Kidney (tissue), 14 donors: Measurements from ENCODE around the gene ARHGAP44. TPM values are rescaled to one million over a fixed set of nuclear protein-coding genes. Genes with fewer than 3 reads are reported as not detected.

Source experiments
- DNase-seq, 5 donors: peaks; one replicate each; pipeline ENCODE4 v3.0.0-alpha.2; 2013 to 2020
- FAIRE-seq: peaks from 2 replicates; lab custom pipeline; 2012; peaks lifted over from hg19 to GRCh38; lab: Jason Lieb, UNC
- H3K27ac ChIP-seq, 2 donors: one replicate each; pipeline ENCODE4 v1.7.0; 2013; ENCODE audit warnings: low read depth in 2 of 2, low read length in 2 of 2, inconsistent platforms in 1 of 2
- H3K27me3 ChIP-seq: one replicate; pipeline ENCODE4 v1.7.1; 2013; ENCODE audit warnings: low read length, inconsistent platforms; ENCODE audit not compliant: control insufficient read depth, insufficient read depth
- H3K36me3 ChIP-seq, 3 donors: one replicate each; pipeline versions ENCODE4 v1.7.0 to v1.7.1; 2013; ENCODE audit warnings: low read length in 3 of 3, control low read depth in 1 of 3, inconsistent platforms in 1 of 3; ENCODE audit not compliant: insufficient read depth in 3 of 3, control insufficient read depth in 2 of 3
- H3K4me1 ChIP-seq, 3 donors: one replicate each; pipeline versions ENCODE4 v1.7.0 to v1.7.1; 2013; ENCODE audit warnings: low read length in 3 of 3, inconsistent platforms in 1 of 3, low read depth in 1 of 3; ENCODE audit not compliant: control insufficient read depth in 2 of 3, insufficient read depth in 2 of 3
- H3K4me3 ChIP-seq, 3 donors: one replicate each; pipeline versions ENCODE4 v1.7.0 to v1.8.1; 2013; ENCODE audit warnings: low read length in 3 of 3, control low read depth in 1 of 3, inconsistent platforms in 1 of 3
- H3K9ac ChIP-seq, 3 donors: one replicate each; pipeline versions ENCODE4 v1.7.0 to v1.7.1; 2013; ENCODE audit warnings: low read length in 3 of 3, control low read depth in 1 of 3, inconsistent platforms in 1 of 3
- H3K9me3 ChIP-seq, 3 donors: one replicate each; pipeline versions ENCODE4 v1.7.0 to v1.7.1; 2013; ENCODE audit warnings: low read length in 3 of 3, control low read depth in 1 of 3, inconsistent platforms in 1 of 3; ENCODE audit not compliant: control insufficient read depth in 2 of 3, insufficient read depth in 1 of 3
- intact Hi-C: fragments of 100-400 bp; cut with DNase I; formaldehyde crosslinking; loops from one replicate; pipeline ENCODE4 v1.11.1; 2022
- polyA plus RNA-seq: library from polyadenylated mRNA; stranded (reverse); fragments of 350-450 nt; fragmentation: Illumina TruSeq; extraction: RNeasy Lipid Tissue Mini Kit (QIAGEN cat#74804); gene quantifications from one replicate; pipeline ENCODE4 v1.2.3, GENCODE V29; 2014; ENCODE audit warnings: low read depth, low replicate concordance; ENCODE audit not compliant: insufficient read depth
- total RNA-seq: library from RNA; stranded (reverse); fragmentation: NEBNext Ultra II Directional; extraction: Animal tissue kit (Norgen Biotek cat#: 25700); gene quantifications from one replicate; pipeline ENCODE4 v1.2.1, GENCODE V29; 2021
- TF ChIP-seq, protein P1 (sequence below): IDR thresholded peaks from 3 replicates; pipeline ENCODE4 v1.5.1; 2012; ENCODE audit warnings: mild to moderate bottlenecking, moderate library complexity, borderline replicate concordance; ENCODE audit not compliant: insufficient read depth; ENCODE audit errors: extremely low read depth
- donor health status: control.
- donor health status: control.
- donor health status: control.
- donor health status: control.
- donor health status: control.
- donor health status: DM: yes; HTN: yes; CAD: no.
- donor health status: Normal renal cell carcinoma (clear cell type).

Gene ARHGAP44
- total and polyA plus RNA-seq, 2 donors from 2014 or later = 3.7 to 8.4 TPM

GRCh38 chr17:12940699-12941098, 151.4 kb downstream of the ARHGAP44 start:
- Histone ChIP-seq H3K4me1 (no peaks in the 10 kb centered on the region), H3K27me3 (no peaks in the 10 kb centered on the region), H3K4me3 (no peak overlapping the region), H3K9me3 (no peaks in the 10 kb centered on the region), H3K27ac (no peak overlapping the region), H3K36me3 (no peaks in the 10 kb centered on the region), H3K9ac (no peak overlapping the region)
- DNase-seq = no peak
- intact Hi-C loops = no loop called here
- FAIRE-seq = no peak
- TF ChIP-seq, protein P1, sequence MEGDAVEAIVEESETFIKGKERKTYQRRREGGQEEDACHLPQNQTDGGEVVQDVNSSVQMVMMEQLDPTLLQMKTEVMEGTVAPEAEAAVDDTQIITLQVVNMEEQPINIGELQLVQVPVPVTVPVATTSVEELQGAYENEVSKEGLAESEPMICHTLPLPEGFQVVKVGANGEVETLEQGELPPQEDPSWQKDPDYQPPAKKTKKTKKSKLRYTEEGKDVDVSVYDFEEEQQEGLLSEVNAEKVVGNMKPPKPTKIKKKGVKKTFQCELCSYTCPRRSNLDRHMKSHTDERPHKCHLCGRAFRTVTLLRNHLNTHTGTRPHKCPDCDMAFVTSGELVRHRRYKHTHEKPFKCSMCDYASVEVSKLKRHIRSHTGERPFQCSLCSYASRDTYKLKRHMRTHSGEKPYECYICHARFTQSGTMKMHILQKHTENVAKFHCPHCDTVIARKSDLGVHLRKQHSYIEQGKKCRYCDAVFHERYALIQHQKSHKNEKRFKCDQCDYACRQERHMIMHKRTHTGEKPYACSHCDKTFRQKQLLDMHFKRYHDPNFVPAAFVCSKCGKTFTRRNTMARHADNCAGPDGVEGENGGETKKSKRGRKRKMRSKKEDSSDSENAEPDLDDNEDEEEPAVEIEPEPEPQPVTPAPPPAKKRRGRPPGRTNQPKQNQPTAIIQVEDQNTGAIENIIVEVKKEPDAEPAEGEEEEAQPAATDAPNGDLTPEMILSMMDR = no peak

GRCh38 chr17:12947047-12947446, 157.7 kb downstream of the ARHGAP44 start:
- Histone ChIP-seq H3K4me3 (no peak overlapping the region), H3K9me3 (no peaks in the 10 kb centered on the region), H3K36me3 (peaks cover 0 to 2% (median 0%) of the 10 kb centered on the region in 3 donors), H3K27me3 (no peaks in the 10 kb centered on the region), H3K9ac (no peak overlapping the region), H3K4me1 (no peaks in the 10 kb centered on the region), H3K27ac (no peak overlapping the region)
- DNase-seq (no peak), FAIRE-seq (no peak)
- TF ChIP-seq, protein P1 = no peak
- intact Hi-C loops = no loop called here

DNA sequence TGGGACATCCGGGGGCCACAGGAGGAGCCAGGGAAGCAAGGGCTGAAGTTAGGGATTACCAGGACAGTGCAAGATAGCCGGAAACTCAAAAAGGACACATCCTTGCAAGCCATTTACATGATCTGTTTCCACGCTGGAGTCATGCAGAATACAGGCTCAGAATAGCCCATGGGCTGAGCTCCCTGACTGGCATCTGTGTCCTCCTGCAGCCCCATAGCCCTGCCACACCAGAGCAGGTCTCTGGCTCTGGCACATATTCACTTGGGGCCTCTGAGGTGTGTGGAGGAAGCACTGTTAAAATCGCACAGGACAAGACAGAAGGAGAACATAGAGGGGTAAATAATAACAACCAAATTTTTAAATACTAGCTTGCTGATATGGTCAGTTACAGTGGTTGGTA, 162.7 kb downstream of the ARHGAP44 start:
- Histone ChIP-seq H3K9ac (no peak overlapping the region), H3K9me3 (no peaks in the 10 kb centered on the region), H3K27ac (no peak overlapping the region), H3K4me3 (no peak overlapping the region), H3K4me1 (no peaks in the 10 kb centered on the region), H3K27me3 (no peaks in the 10 kb centered on the region), H3K36me3 (peaks cover 0 to 4% (median 2%) of the 10 kb centered on the region in 3 donors)
- TF ChIP-seq, protein P1 = no peak
- intact Hi-C loops = no loop called here
- no peak for FAIRE-seq
- DNase-seq = no peak

GRCh38 chr17:12953156-12953555, 163.9 kb downstream of the ARHGAP44 start:
- peaks cover 0 to 4% (median 0%) of the 10 kb centered on the region in 3 donors for H3K36me3 ChIP-seq
- DNase-seq = no peak
- intact Hi-C loops = no loop called here
- H3K4me3 ChIP-seq = no peak overlapping the region
- H3K9ac ChIP-seq = no peak overlapping the region
- H3K27ac ChIP-seq = no peak overlapping the region
- H3K9me3 ChIP-seq = no peaks in the 10 kb centered on the region
- TF ChIP-seq, protein P1 = no peak
- FAIRE-seq = no peak
- no peaks in the 10 kb centered on the region for H3K27me3 ChIP-seq
- H3K4me1 ChIP-seq = no peaks in the 10 kb centered on the region
